PC-9 (cell line): ENCODE results near the gene COLEC11.

Source experiments
- EZH2 ChIP-seq: fragments of 200-600 bp; sonication (generic); IDR thresholded peaks from 2 replicates; pipeline ENCODE4 v1.8.0; 2017; ENCODE audit warnings: antibody characterized with exemption, low read depth
- TF ChIP-seq, protein P1 (sequence below): fragments of 200-600 bp; sonication (generic); conservative IDR thresholded peaks from 2 replicates; pipeline ENCODE4 v1.6.1; 2017; ENCODE audit warnings: mixed run types, antibody characterized with exemption, mild to moderate bottlenecking, moderate library complexity

- TF ChIP-seq EZH2: no peak
- TF ChIP-seq, protein P1, sequence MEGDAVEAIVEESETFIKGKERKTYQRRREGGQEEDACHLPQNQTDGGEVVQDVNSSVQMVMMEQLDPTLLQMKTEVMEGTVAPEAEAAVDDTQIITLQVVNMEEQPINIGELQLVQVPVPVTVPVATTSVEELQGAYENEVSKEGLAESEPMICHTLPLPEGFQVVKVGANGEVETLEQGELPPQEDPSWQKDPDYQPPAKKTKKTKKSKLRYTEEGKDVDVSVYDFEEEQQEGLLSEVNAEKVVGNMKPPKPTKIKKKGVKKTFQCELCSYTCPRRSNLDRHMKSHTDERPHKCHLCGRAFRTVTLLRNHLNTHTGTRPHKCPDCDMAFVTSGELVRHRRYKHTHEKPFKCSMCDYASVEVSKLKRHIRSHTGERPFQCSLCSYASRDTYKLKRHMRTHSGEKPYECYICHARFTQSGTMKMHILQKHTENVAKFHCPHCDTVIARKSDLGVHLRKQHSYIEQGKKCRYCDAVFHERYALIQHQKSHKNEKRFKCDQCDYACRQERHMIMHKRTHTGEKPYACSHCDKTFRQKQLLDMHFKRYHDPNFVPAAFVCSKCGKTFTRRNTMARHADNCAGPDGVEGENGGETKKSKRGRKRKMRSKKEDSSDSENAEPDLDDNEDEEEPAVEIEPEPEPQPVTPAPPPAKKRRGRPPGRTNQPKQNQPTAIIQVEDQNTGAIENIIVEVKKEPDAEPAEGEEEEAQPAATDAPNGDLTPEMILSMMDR: no peak
These were observed 9.4 kb downstream of the COLEC11 start for GRCh38 chr2:3604207-3604877.
